Measurements from ENCODE around the gene EFNA5.

Gene EFNA5

DNA sequence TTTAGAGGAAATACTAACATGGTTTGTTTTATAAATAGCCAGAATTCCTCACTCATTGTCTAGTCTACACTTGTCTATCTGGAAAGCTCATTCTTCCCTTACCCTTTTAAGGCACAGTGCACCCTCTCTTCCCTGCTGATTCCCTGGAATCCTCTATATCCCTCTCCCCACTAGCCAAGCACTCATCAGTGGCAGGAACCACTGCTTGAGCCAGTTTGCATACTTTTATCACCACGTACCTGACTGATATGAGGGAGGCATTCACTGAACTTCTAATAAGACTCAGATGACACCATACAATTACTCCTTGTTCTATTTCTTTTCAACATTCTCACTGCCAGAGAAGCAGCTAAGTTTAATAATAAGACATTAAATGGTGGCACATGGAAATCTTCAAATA is 134.9 kb downstream of the EFNA5 start:
- no peak overlapping the region for H3K4me3 ChIP-seq (ENCODE audit: low read depth, low read length)
- no peak for DNase-seq (ENCODE audit: low read depth)
- TF ChIP-seq, protein P1, sequence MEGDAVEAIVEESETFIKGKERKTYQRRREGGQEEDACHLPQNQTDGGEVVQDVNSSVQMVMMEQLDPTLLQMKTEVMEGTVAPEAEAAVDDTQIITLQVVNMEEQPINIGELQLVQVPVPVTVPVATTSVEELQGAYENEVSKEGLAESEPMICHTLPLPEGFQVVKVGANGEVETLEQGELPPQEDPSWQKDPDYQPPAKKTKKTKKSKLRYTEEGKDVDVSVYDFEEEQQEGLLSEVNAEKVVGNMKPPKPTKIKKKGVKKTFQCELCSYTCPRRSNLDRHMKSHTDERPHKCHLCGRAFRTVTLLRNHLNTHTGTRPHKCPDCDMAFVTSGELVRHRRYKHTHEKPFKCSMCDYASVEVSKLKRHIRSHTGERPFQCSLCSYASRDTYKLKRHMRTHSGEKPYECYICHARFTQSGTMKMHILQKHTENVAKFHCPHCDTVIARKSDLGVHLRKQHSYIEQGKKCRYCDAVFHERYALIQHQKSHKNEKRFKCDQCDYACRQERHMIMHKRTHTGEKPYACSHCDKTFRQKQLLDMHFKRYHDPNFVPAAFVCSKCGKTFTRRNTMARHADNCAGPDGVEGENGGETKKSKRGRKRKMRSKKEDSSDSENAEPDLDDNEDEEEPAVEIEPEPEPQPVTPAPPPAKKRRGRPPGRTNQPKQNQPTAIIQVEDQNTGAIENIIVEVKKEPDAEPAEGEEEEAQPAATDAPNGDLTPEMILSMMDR (IDR thresholded peaks at IDR 0.05; ENCODE audit: low read depth, low read length, missing control alignments): no peak

DNA sequence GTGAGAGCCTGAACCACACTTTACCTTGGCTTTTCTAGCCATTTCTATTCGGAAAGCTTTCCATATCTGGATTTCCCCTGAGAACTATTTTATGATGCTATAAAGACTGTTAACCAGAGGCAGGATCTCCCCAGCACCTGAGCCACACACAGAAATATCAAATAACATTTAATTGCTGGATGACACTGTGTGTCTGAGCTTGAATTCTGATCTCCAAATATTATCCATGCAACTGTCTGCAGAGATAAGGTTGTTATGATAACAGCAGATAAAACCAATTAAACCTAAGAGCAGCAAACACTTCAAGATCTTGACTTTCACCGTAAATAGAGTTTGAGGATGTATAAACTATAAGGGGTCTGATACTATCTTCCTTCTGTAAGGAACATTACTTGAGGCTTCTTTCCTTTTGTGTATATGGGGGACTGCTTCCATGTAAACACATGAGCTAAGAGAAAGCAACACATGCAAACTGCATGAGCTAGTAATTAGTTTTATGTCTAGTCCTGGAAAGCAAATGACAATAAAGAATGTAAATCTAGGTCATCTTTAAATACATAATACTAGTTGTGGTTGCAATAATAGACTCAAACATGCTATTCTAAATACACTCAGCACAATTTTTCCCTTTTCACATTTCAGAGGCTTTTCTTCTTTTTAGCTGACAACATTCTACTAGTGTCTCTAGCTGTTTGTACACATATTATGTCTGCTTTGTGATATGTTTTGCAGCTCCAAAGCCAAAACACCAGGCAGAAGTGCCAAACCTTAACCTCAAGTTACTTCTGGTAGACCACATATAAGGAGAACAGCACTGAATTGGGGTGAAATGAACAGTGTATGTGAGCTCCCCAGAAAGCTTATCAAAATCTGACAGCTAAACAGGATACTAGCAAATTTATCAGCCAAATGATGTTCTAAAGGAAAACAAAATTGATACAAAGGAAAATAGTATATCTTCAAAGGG is 136.5 kb downstream of the EFNA5 start:
- TF ChIP-seq, protein P1 (IDR thresholded peaks at IDR 0.05; ENCODE audit: low read depth, low read length, missing control alignments): no peak
- H3K4me3 ChIP-seq (ENCODE audit: low read depth, low read length): no peak overlapping the region
- no peak for DNase-seq (ENCODE audit: low read depth)

DNA sequence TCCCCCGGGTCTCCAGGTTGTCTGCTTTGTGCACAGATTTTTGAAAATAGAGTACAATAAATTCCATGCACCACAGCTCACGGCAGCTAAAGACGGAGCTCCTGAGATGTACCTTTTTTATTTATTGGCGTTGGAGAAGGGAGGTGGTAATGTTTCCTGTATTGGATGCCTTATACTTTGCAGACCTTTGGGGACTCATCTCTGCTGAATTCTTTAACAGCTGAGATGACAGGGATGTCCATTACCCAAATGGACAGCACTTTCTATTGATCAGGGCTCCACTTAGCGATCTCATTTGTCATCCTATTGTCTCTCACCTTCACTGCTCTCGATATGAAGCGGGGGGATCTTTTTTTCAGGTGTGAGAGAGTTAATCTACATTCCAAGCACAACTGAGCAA is 137.8 kb downstream of the EFNA5 start:
- TF ChIP-seq, protein P1 (IDR thresholded peaks at IDR 0.05; ENCODE audit: low read depth, low read length, missing control alignments): no peak
- H3K4me3 ChIP-seq (ENCODE audit: low read depth, low read length): no peak overlapping the region
- DNase-seq (ENCODE audit: low read depth): no peak

DNA sequence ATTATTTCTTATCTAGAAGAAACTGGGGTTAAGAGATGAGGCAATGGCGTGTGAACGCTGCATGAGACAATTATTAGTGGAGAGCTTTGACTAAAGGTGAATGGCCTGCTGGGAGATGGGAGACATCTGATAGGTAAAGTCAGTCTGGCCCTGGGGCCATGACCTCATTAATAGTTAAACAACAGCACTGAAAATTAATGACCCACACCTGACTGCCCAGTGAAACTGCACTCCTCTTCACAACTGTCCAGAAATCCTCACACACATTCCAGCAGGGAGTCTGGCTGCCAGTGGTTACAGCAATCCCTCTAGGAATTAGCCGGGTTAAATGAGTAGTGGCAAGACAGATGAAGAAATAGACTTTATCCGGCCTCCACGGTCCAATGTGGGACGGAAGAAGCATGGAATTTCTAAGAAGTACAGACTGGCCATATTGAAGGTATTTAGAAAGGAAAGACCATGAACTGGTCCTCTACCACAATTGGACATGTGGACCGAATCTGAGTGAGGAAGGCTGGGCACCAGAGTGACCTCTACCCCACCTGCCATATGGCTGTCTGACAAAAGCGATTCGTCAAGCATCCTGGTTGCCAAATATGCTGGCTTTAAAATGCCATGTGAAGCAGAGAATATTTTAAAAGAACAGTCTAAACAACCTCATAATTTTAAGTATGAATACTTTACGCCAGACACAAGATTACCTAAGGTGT is 138.4 kb downstream of the EFNA5 start:
- no peak overlapping the region for H3K4me3 ChIP-seq (ENCODE audit: low read depth, low read length)
- TF ChIP-seq, protein P1 (IDR thresholded peaks at IDR 0.05; ENCODE audit: low read depth, low read length, missing control alignments): no peak
- DNase-seq (ENCODE audit: low read depth): no peak

DNA sequence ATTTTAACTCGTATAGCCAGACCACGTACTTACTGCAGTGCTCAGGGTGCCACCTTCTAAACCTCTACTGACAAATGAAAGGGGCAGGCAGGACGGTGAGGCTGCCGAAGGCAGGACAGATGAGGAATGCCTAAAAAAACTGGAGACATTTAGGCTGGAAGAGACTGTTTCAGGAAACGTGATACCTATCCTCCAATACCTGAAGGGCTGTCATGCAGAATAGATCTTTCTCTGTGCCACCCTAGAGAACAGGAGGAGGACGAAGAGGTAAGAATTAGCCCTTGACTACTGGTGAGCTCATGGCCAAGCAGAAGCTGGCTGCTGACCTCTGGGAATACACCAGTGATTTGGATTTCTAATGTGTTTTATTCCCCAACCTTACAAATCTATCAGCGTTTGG is 139.4 kb downstream of the EFNA5 start:
- DNase-seq (ENCODE audit: low read depth): no peak
- H3K4me3 ChIP-seq (ENCODE audit: low read depth, low read length): no peak overlapping the region
- TF ChIP-seq, protein P1 (IDR thresholded peaks at IDR 0.05; ENCODE audit: low read depth, low read length, missing control alignments): no peak

DNA sequence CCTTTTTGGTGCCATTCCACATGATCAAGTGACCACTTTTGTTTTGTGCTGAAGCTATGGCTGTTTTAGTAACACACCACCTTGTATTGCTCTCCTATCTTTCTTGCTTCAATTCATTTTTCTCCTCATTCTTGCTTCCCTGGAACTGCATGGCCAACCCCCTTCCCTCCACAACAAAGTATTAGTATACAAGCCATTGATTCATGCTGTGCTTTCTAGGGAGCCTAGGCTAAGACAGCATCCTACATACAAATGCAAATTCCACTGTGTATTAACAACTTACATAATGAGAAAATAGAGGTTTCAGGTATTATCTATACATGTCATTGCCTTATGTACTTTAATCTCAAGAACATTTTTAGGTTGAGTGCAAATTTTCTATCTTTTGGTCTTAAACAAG is 141.1 kb downstream of the EFNA5 start:
- DNase-seq (ENCODE audit: low read depth): no peak
- TF ChIP-seq, protein P1 (IDR thresholded peaks at IDR 0.05; ENCODE audit: low read depth, low read length, missing control alignments): no peak
- H3K4me3 ChIP-seq (ENCODE audit: low read depth, low read length): no peak overlapping the region

Measured in GM12864 (cell line).